Left colon (tissue), 2 donors: ENCODE results near the gene DYSF. TPM values are rescaled to one million over a fixed set of nuclear protein-coding genes. Genes with fewer than 3 reads are reported as not detected.

ENCODE experiments used
- ATAC-seq: fragments of 200-7000 bp; cut with Tn5 transposase; one replicate; pipeline ENCODE4 v1.9.1; 2020; ENCODE audit warnings: mild to moderate bottlenecking, moderate library complexity
- DNase-seq, 2 donors: peaks; one replicate each; pipeline ENCODE4 v3.0.0-alpha.2; 2020
- intact Hi-C, 2 donors: fragments of 100-400 bp; cut with DNase I in 1 of 2; cut with micrococcal nuclease in 1 of 2; formaldehyde crosslinking; loops; one replicate each; pipeline versions ENCODE4 v1.11.2 to v1.14.0; 2022; cut with DNase I, micrococcal nuclease
- total RNA-seq, 2 donors: library from RNA; stranded (reverse); fragmentation: NEBNext Ultra II Directional; extraction: Animal tissue kit (Norgen Biotek cat#: 25700); gene quantifications; one replicate each; pipeline ENCODE4 v1.2.1, GENCODE V29; 2021
- donor health status: DM: no; HTN: no; CAD: no.
- donor health status: DM: yes; HTN: yes; CAD: no.

DYSF gene
- total RNA-seq, 2 donors from 2014 or later = 2.4 to 5.0 TPM

DNA sequence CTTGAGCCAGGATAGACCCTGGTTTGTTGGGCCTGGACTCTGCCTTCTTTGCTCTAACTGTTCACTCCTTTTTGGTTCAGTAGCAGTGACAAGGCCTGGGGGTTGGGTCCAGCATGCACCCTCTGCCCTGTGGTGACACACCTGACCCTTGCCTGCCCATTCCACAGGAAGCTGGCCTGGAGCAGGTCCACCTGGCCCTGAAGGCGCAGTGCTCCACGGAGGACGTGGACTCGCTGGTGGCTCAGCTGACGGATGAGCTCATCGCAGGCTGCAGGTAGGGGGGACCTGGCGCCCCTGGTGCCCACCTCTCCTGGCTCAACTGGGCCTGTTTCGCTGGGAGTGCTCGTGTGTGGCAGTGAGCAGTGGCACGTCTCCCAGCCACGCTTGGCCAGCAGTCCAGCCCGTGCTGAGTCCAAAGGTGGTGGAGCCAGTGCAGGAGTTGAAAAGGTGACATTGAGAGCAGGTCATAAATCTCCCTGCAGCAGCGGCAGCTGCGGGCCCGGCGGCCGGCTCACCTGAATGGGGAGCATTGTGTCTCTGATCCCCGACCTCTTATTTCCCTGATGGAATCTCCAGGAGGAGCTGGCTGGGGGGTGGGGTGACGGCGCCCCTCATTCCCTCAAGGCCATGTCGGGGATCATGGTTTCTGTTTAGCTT is 102.6 kb downstream of the DYSF start:
- no peak for DNase-seq
- peak; percentile 45 for ATAC-seq
- intact Hi-C loops = loop anchor here (10.0 kb wide), 2 partner anchors 439 to 589 kb away; partner anchors contain the start of gene CYP26B1 (in 1 of the 2)

DNA sequence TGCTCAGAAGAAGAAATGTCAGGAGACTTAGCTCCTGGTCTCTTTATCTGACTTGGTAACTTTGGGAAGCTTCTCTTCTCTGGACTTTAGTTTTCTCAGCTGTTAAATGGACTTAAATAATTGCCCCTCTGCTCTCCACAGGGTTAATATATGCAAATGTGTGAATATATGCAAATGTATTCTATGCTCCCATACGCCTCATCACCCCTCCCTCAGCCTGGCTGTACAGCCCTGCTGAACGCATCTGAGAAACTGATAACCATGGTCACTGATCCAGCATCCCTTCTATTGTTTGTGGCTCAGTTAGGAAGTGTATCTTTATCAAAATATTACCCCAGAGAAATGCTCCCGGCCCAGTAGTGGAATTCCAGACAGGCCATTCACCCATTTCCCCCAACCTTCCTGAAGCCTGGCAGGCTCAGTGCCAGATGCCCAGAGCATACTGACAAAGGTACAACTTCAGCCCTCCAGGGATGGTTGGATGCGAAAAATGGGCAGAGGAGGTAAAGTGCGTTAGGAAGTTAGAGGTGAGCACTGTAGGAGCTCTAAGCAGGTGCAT is 103.4 kb downstream of the DYSF start:
- ATAC-seq = no peak
- DNase-seq = no peak
- intact Hi-C loops = loop anchor here (10.0 kb wide), 2 partner anchors 438 to 588 kb away; partner anchors contain the start of gene CYP26B1 (in 1 of the 2)

DNA sequence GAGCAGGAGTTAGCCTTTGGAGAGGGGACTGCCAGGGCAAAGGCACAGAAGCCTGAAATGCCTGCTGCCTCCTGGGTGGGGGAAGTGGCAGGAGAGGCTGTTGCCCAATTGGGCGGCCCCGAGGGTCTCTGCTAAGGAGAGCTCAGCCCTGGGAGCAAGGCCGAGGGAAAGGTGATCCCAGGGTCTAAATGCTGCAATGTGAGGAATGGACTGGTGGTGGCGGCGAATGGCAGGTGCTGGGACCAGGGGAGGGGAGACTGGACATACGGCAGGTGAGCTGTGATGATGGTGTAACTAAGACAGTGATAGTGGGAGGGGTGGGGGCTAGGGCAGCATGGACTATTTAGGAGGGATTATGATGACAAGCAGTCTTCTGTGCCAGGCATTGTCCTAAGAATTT is 104.0 kb downstream of the DYSF start:
- ATAC-seq (no peak), DNase-seq (no peak)
- intact Hi-C loops = loop anchor here (10.0 kb wide), 2 partner anchors 437 to 587 kb away; partner anchors contain the start of gene CYP26B1 (in 1 of the 2)

DNA sequence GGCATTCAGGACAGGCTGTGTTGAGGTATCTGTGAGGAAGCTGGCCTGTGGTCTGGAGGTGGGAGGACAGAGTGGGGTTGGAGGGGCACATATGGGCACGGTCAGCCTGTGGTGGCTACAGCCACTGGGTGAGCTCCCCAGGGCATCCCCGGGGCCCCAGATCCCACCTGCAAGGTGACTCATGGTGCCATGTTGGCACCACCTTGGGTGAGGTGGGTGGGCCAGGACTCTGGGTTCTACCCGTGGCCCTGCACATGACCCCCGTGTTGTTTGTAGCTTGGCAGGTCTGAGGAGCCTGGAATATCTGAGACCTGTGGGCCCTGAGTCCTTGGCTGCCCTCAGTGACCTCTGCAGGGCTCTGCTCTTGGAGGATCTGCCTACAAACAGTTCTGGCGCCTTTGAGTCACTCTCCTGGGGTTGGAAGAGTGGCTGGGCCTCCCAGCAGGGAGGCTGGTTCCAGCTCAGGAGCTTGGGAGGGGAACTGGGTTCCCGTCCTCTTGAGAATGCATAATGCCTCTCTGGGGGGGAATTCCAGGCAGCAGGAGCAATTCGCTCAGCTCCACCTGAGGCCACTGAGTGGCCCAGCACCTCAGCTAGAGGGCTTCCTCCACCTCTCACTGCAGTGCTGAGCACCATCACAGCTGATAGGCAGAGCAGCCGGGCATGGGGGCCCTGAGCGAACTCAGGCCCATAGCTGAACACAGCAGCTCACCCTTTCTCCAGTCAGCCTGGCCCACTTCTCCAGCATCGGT is 105.1 kb downstream of the DYSF start:
- intact Hi-C loops = loop anchor here (10.0 kb wide), 2 partner anchors 436 to 586 kb away; partner anchors contain the start of gene CYP26B1 (in 1 of the 2)

DNA sequence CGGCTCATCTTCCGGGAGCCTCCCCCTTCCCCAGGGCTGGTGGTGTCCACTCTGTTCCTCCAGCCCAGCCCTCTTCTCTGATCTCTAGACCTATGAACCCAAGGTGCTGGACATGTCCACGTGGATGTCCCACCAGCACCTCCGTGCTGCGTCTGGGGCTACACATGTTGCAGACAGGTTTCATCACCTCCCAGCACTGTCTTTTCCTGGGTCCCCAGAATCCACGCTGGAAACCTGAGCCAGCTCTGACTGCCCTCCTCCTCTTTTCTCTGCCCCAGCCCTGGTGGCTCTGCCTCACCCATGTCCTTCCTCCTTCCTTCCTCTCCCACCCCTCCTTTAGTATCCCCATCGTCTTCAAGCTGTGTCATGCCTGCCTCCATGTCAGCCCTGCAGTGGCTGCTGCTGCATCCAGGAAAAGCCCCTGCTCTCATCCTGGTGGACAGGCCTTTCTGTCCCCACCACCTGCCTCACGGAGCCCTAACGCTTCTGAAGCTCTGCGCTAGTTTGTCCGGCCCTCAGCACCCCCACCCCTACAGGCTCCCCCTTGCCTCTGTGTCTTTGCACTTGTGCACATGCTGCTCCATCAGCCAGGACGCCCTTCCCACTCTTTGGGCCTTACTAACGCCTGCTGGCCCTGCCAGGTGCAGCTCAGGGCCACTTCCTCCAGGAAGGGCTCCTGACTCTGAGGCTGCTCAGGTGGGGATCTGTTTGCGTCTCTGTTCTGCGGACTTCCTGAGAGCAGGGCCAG is 105.9 kb downstream of the DYSF start:
- no peak for ATAC-seq
- intact Hi-C loops = loop anchor here (10.0 kb wide), 2 partner anchors 436 to 586 kb away; partner anchors contain the start of gene CYP26B1 (in 1 of the 2)
- no peak for DNase-seq

More for the DNA sequence above, 105.1 kb downstream of the DYSF start:
- DNase-seq (no peak), ATAC-seq (no peak)

DNA sequence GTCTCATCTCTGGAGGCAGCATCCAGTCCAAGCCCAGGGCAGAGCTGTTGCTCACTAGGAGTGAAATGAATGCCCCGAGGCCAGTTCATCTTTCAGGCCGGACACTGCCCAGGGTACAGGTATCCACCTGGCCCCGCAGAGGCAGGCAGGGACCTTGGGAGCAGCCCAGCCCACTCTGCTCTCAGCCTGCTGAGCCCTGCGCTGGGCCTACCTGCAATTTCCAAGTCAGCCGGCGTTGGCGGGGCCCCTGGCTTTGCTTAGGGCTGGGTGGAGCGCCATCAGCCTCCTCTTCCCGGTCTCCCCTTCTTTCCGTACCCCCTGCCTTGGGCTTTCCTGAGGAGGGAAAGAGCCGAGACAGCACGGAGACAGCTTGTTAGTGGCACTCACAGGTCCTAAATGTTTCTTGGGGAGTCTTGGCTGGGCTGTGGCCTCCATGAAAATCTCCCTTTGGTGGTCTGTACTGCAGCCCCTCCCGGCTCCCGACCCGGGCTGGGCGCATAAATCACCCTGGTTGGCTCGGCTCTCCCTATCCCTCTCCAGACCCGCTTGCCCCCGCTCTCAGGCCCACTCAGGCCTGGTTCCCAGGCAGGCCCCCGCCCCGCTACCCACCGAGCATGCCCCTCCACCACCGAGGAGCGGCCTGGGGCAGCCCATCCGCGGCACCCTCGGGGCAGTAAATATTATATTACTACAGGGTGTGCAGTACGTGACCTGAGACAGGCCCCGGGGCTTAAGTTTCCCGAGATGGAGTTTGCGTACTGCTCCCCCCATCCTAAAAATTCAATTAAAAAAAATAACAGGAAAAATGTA is 106.7 kb downstream of the DYSF start:
- intact Hi-C loops = loop anchor here (10.0 kb wide), 2 partner anchors 435 to 585 kb away; partner anchors contain the start of gene CYP26B1 (in 1 of the 2)
- ATAC-seq (no peak), DNase-seq (no peak)

DNA sequence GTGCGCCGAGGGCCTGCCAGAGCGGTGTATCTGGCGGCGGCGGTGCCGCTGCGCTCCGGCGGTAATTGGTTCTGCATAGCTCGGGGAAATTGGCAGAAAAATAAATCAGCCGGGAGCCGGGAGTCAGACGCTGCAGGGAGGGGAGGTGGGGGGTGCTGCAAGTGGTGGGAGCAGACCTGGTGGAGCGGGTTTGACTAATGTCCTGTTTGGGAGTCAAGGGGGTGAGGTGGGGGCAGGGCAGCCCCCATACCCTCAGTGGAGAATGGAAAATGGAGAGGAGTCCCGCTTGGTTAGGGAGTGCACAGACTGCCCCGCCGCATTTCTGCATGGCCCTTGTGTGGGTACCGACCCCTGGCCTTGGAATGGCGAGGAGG is 107.3 kb downstream of the DYSF start:
- no peak for DNase-seq
- no peak for ATAC-seq
- intact Hi-C loops = no loop called here

DNA sequence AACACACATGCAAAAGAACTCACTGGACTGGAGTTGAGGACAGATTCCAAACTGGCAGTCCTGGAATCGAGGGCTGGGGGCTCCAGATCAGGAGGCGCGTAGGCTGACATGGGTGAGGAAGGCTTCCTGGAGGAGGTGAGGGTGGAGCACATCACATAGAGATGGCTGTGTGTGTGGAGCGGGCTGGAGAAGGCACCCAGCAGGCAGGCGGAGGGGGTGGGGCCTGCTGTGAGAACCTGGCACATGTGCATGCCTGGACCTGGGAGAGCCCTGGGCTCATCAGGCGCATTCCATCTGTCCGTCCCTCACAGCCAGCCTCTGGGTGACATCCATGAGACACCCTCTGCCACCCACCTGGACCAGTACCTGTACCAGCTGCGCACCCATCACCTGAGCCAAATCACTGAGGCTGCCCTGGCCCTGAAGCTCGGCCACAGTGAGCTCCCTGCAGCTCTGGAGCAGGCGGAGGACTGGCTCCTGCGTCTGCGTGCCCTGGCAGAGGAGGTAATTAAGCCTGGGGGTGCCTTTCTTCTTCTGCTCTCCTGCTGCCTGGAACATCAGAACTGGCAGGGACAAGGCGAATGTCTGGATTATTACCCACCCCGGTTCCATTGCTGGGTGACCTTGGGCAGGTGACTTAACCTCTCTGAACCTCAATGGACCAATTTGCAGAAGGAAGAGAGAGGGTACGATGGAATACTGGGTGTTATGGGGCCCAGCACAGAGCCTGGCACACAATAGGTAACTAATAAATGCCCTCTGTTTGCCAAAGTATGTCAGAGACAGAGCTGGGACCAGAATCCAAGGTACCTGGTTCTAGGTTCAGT is 108.3 kb downstream of the DYSF start:
- DNase-seq (no peak), ATAC-seq (no peak)
- intact Hi-C loops = no loop called here

DNA sequence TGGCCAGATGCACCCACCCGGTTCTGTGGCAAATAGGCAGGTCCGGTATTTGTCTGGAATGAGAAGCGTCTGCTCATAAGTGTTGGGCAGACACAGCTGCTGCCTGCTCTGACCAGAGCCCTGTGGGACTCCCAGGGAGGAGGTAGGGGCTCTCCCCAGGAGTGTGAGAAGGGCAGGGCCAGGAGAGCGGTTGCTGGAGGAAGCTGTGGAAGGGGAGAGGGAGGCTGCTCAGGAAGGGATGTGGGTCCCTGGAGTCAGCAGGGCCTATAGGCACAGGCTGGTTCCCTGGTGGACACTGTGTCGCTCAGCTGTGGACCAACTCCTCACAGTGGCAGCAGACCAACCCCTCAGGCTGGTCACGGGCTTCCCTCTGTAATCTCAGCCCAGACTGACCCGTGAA is 109.2 kb downstream of the DYSF start:
- ATAC-seq (no peak), DNase-seq (no peak)
- intact Hi-C loops = no loop called here

DNA sequence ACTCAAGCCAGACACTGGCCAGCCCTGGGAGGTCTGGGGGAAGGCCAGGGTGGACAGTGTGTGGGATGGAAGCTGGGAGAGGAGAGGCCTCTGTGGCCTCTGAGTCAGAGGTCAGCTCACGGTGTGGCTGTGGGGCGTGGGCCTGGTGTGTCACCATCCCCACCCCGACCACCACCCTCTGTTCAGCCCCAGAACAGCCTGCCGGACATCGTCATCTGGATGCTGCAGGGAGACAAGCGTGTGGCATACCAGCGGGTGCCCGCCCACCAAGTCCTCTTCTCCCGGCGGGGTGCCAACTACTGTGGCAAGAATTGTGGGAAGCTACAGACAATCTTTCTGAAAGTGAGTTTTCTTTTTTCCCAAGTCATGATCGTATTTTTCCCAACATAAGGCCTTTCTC is 110.5 kb downstream of the DYSF start:
- intact Hi-C loops = no loop called here
- DNase-seq = no peak
- ATAC-seq = no peak

DNA sequence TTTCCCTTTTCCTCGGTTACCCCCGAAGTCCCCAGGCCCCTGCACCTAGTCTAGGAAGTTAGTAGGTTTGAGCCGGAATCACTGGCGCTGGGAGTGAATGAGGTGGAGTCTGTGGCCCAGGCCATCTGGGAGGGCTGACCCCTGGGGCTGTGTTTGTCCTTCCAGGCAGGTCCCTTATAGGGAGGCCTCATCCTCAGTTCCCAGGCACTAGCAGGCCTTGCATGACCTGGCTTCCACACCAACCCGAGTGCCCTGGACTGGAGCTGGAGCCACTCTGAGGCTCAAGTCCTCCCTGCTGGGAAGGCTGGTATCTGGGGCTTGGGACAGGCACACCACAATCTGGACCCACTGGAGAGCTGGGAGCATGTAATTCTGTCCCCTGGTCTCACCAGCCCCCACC is 111.0 kb downstream of the DYSF start:
- intact Hi-C loops = no loop called here
- DNase-seq = no peak
- ATAC-seq = no peak

DNA sequence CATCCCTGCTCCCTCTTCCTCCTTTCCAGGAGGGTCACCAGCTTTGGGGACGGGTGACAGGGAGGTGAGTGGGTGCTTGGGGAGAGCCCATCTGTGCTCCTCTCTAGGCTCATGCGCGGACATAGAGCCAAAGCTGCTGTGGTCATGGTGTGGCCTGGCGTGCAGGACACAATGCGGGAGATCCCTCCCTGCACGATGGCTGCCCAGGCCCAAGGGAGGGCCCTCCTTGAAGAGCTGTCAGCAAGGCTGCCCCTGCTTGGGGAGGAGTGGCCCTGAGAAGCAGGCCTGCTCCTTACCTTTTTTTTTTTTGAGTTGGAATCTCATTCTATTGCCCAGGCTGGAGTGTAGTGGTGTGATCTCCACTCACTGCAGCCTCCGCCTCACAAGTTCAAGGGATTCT is 111.4 kb downstream of the DYSF start:
- ATAC-seq = no peak
- intact Hi-C loops = no loop called here
- DNase-seq = no peak

DNA sequence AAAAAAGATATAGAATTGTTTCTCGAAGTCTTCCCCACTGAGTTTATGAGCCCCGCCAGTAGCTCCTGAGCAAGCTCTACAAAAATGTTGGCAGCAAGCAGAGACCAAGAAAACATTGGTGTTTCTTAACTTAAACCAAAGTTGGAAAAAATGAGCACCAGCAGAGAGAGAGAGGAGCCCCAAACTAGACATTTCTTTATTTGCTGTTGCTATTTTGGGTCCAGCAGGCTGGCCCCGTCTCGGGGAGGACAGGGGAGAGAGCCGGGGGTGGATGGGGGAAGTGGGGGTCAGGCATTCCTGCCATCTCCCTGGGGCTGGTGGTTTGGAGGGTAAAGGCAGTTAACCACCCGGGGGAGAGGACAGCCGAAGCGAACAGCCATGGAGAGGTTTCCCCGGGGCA is 113.0 kb downstream of the DYSF start:
- DNase-seq (no peak), ATAC-seq (no peak)
- intact Hi-C loops = no loop called here

DNA sequence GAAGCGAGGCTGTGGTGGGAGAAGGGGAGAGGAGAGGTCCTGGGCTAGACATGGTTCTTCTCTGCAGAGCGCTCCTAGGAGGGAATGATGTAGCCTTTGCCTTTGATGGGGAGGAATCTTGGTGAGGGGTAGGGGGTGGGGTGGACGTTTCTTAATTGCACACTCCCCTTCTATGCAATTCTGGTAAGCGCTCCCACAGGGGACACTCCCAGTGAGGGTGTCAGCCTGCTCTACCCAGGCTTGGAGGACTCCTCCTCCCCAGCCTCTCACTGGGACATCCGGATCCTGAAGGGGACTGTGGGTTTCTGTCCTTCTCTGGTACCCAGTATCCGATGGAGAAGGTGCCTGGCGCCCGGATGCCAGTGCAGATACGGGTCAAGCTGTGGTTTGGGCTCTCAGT is 114.3 kb downstream of the DYSF start:
- intact Hi-C loops = no loop called here
- no peak for ATAC-seq
- no peak for DNase-seq

DNA sequence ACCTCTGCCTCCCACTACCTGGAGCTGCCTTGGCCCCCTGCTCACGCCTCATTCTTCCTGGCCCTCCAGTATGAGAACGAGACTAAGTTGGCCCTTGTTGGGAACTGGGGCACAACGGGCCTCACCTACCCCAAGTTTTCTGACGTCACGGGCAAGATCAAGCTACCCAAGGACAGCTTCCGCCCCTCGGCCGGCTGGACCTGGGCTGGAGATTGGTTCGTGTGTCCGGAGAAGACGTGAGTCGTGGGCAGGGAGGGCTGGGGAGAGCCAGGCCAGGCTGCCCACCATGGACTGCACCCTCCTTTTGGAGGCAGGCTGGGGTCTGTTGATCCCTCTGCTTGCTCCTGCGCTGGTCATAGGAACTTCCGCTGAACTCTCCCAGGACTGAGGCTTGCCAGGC is 114.7 kb downstream of the DYSF start:
- DNase-seq = no peak
- no peak for ATAC-seq
- intact Hi-C loops = no loop called here

DNA sequence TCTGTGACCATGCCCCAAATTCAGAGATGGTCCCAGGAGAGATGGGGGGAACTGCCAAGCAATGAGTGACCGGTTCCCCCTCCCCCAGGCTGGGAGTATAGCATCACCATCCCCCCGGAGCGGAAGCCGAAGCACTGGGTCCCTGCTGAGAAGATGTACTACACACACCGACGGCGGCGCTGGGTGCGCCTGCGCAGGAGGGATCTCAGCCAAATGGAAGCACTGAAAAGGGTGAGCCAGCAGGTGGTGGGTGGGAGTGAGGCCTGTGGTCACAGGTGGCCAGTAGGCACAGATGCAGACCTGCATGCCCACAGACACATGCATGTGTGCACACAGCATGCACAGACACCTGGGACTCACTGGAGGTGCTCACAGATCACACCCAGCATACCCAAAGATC is 117.2 kb downstream of the DYSF start:
- no peak for ATAC-seq
- intact Hi-C loops = no loop called here
- DNase-seq = no peak

DNA sequence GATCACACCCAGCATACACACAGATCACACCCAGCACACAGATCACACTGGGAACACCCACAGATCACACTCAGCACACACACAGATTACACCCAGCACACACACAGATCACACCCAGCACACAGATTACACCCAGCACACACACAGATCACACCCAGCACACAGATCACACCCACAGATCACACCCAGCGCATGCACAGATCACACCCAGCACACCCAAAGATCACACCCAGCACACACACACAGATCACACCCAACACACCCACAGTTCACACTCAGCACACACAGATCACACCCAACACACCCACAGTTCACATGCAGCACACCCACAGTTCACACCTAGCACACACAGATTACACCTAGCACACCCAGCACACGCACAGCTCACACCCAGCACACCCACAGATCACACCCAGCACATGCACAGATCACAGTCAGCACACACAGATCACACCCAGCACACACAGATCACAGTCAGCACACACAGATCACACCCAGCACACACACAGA is 117.6 kb downstream of the DYSF start:
- no peak for ATAC-seq
- DNase-seq = no peak

More for the DNA sequence above, 117.6 kb downstream of the DYSF start:
- intact Hi-C loops = no loop called here
